ENCODE measurements around the gene GRM5.

GRCh38 chr11:88491674-88492073, 574.1 kb downstream of the GRM5 start:
- TF ChIP-seq CTCF (IDR thresholded peaks at IDR 0.05), result no peak
- TF ChIP-seq POLR2A (IDR thresholded peaks at IDR 0.05), result no peak

Data from esophagus squamous epithelium (tissue), 4 donors.